Endothelial cell of umbilical vein (primary cell): Measurements from ENCODE around the gene NUMA1.

Experiments
- CTCF ChIP-seq, 2 donors: IDR thresholded peaks; 1 replicate in 1 of 2; 2 replicates in 1 of 2; pipeline ENCODE4 v1.5.1; 2011; ENCODE audit warnings: low read length in 2 of 2, mild to moderate bottlenecking in 2 of 2, moderate library complexity in 2 of 2, control low read depth in 1 of 2, inconsistent platforms in 1 of 2, low read depth in 1 of 2; ENCODE audit not compliant: insufficient read depth in 1 of 2; ENCODE audit errors: extremely low read depth in 1 of 2
- MAX ChIP-seq: IDR thresholded peaks from 2 replicates; pipeline ENCODE4 v1.6.1; 2011; ENCODE audit not compliant: insufficient read depth, insufficient read length
- MYC ChIP-seq: IDR thresholded peaks from one replicate; pipeline ENCODE4 v1.6.1; 2011; ENCODE audit warnings: mild to moderate bottlenecking, low read depth, low read length
- POLR2A ChIP-seq: IDR thresholded peaks from 2 replicates; pipeline ENCODE4 v1.6.1; 2012; ENCODE audit warnings: low read depth, mild to moderate bottlenecking, control low read depth, low read length
- POLR2AphosphoS5 ChIP-seq: IDR thresholded peaks from 2 replicates; pipeline ENCODE4 v1.6.1; 2012; ENCODE audit warnings: low read depth, mild to moderate bottlenecking, control low read depth, low read length, moderate library complexity; ENCODE audit not compliant: insufficient read depth

GRCh38 chr11:72018171-72018570, 62.2 kb downstream of the NUMA1 start:
- no peak for TF ChIP-seq MAX
- TF ChIP-seq CTCF (IDR thresholded peaks at IDR 0.05; ENCODE audit: extremely low read depth in 1 of 2, insufficient read depth in 1 of 2, low read depth in 1 of 2, low read length in 2 of 2): no peak
- no peak for TF ChIP-seq MYC
- no peak for TF ChIP-seq POLR2AphosphoS5
- no peak for TF ChIP-seq POLR2A
